Hepatocyte (in vitro differentiated cells): ENCODE data around the gene DNMT3A.

Experiments used
- EZH2 ChIP-seq: fragments of 200-600 bp; sonication (generic); IDR thresholded peaks from 2 replicates; pipeline ENCODE4 v1.6.1; 2016; ENCODE audit warnings: antibody characterized with exemption, mild to moderate bottlenecking, borderline replicate concordance
- EZH2phosphoT487 ChIP-seq: fragments of 200-600 bp; sonication (generic); IDR thresholded peaks from one replicate; pipeline ENCODE4 v1.6.1; 2018; ENCODE audit warnings: antibody characterized with exemption, mild to moderate bottlenecking, low read depth, moderate library complexity; ENCODE audit not compliant: unreplicated experiment, severe bottlenecking
- TF ChIP-seq, protein P1 (sequence below): fragments of 200-600 bp; sonication (generic); IDR thresholded peaks from 2 replicates; pipeline ENCODE4 v1.5.1; 2016; ENCODE audit warnings: antibody characterized with exemption, mild to moderate bottlenecking; ENCODE audit not compliant: poor library complexity

DNA sequence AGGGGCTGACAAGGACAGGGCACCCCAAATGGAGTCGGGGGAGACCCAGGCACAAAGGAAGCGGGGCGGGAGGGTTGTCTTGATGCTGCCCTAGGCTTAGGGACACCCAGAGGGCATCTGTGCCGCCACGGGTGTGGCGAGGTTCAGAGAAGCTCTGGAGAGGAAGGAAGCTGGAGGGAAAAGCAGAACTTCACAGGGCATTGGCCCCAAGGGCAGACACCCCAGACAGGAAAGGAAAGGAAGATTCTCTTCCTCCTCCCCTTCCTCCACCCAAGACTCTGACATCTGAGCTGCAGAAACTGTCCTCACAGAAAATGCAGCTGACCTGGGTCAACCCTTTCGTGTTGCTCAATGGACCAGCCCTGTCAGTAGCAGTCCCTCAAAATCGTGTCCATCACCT lies 25.6 kb downstream of the DNMT3A start:
- TF ChIP-seq, protein P1, sequence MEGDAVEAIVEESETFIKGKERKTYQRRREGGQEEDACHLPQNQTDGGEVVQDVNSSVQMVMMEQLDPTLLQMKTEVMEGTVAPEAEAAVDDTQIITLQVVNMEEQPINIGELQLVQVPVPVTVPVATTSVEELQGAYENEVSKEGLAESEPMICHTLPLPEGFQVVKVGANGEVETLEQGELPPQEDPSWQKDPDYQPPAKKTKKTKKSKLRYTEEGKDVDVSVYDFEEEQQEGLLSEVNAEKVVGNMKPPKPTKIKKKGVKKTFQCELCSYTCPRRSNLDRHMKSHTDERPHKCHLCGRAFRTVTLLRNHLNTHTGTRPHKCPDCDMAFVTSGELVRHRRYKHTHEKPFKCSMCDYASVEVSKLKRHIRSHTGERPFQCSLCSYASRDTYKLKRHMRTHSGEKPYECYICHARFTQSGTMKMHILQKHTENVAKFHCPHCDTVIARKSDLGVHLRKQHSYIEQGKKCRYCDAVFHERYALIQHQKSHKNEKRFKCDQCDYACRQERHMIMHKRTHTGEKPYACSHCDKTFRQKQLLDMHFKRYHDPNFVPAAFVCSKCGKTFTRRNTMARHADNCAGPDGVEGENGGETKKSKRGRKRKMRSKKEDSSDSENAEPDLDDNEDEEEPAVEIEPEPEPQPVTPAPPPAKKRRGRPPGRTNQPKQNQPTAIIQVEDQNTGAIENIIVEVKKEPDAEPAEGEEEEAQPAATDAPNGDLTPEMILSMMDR: no peak
- TF ChIP-seq EZH2phosphoT487 (no peak), EZH2 (no peak)
